Measurements from ENCODE around the gene USP7.

- no peak for TF ChIP-seq CTCF (conservative IDR thresholded peaks at IDR 0.05; ENCODE audit: low read depth, low read length)
- no peak for TF ChIP-seq EZH2 (IDR thresholded peaks at IDR 0.05; ENCODE audit: borderline replicate concordance, low read depth, low read length, poor library complexity, severe bottlenecking)
Observed at GRCh38 chr16:8868416-8869211, 95.1 kb downstream of the USP7 start, which contains the start of gene CARHSP1.
